GM18951 (cell line): Measurements from ENCODE around the gene FBXO2.

ENCODE experiments used
- POLR2A ChIP-seq: IDR thresholded peaks from 4 replicates; pipeline ENCODE4 v1.6.1; 2011; ENCODE audit warnings: mild to moderate bottlenecking; ENCODE audit not compliant: insufficient read length, insufficient read depth; ENCODE audit errors: extremely low read depth
- in situ Hi-C: fragments of 300-500 bp; cut with MboI; formaldehyde crosslinking; loops from one replicate; pipeline ENCODE4 v1.12.0; 2022; ENCODE audit warnings: low sequenced_read_pairs, mixed read lengths, inconsistent platforms; ENCODE audit not compliant: unreplicated experiment

The FBXO2 gene

DNA sequence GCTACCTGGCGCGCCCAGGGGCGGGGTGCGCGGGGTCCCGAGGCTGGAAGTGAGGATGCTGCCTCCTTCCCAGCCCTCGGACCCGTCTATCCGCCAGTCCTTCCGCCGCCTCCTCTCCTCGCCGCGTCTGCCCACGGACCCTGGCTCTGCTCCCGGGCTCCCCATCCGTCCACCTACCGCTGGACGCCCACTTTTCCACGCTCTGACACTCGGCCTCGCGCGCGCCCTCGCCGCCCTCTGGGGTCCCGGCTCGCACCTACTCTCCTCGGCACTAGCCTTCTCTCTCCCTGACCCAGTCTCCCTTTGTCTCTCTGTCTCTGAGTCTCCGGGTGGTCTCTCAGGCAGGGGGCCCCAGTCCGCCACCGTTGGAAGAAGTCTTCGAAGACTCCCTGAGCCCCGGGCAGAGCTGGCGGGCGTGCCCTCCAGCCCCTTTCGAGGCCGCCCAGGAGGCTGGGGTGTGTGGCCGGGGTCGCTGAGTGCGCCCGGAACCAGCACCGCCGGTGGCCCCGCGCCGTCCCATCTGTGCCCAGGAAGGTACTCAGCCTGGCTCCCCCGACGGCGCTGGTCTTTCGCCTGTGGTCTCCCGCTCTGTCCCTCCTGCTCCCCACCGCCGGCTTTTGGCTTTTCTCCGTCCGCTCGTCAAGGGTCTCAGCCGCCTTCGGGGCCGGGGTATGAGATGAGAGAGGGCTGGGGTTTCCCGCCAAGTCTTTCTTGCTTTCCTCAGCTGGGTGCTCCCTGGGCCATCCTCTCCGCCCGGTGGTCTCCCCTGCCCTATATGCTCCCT, 37.9 kb upstream of the FBXO2 start:
- no peak for TF ChIP-seq POLR2A
- in situ Hi-C loops = no loop called here

GRCh38 chr1:11691302-11691914, 37.2 kb upstream of the FBXO2 start, which contains the start of gene DRAXIN:
Gene DRAXIN (plus strand): TSS chr1:11691710. CDS start chr1:11706259, 14,549 bp downstream.
- in situ Hi-C loops = no loop called here
- no peak for TF ChIP-seq POLR2A

DNA sequence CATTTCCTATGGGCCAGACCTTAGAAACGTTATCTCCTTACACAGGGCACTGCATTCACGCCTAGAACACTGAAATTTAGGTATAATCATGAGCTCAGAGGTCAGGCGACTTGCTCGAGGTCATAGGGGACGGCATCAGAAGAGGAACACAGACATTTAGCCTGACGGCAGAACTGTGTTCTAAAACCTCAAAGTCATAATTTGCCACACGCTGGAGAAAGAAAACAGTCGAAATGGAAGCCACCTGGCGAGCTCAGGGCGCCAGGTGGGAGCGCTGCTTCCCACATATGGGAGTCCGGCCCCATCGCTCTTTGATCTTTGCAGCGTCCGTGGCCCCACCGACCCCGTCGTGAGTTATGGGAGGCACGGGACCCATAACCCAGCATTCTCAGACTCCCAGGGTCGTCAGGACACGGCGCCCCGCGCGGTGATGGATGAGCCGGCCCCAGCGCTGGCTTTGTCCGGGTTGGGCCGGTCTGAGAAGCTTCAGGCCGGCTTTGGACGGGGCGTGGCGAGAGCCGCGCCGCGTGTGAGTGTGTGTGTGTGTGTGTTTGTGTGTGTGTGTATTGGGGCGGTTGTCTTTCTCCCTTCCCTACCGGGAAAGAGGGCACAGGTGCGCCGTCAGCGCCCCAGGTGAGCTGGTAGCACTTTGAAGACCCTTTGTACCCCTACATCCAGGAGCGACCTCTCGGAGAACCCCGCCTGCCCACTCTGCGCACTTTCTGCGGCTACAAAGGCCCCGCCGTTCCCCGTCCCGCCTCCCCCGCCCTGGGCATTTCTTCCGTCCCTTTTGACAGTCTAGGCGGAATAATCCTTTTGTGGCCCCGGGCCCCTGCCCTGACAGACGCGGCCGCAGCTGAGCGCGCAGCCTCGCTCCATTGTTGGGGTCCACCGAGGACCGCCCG, 36.4 kb upstream of the FBXO2 start:
- TF ChIP-seq POLR2A = no peak
- in situ Hi-C loops = no loop called here

GRCh38 chr1:11688506-11688905, 34.3 kb upstream of the FBXO2 start:
- in situ Hi-C loops = no loop called here
- TF ChIP-seq POLR2A = no peak

GRCh38 chr1:11685210-11685752, 31.1 kb upstream of the FBXO2 start:
- in situ Hi-C loops = no loop called here
- TF ChIP-seq POLR2A = no peak

- no peak for TF ChIP-seq POLR2A
- in situ Hi-C loops = no loop called here
Measured at GRCh38 chr1:11684070-11684469, 29.8 kb upstream of the FBXO2 start.

DNA sequence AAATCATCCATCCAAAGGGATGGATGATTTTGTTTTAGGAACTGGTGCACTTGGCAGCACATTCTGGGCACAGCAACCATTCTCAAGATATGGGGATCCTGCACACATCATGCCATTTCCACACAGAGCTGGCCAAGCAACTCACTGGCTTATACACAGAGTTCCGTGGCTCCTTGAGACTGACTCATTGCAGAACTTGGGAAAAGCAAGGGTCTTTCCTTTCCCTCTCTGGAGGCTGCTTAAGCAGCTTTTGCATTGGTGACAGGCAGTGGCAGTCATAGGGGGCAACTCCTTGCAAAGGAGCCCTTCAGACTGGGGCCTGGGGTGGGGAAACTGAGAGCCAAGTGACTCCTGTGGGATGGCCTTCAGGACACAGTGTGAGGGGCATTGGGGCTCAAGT, 28.6 kb upstream of the FBXO2 start:
- in situ Hi-C loops = no loop called here
- no peak for TF ChIP-seq POLR2A

DNA sequence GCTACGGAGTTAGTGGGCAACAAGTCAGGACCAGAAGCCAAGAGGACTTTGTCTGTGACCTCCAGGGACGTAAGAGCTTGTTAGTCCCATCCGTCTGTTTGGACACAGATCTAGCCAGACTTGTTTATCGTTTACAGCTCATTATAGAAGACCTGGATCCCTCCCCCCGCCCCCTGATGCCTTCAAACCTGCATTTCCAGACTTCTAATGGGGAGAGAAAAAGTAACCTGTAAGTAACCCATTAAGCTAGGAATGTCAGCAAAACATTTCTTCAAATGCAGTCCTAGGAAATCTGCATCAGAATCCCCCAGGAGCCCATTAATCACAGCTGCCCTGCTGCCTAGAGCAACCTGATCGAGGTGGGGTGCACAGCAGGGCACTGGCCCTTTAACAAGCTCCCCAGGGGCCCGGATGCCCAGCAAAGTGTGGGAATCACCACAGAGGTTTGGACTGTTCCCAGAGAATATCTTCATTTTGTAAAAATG, 28.1 kb upstream of the FBXO2 start:
- in situ Hi-C loops = no loop called here

GRCh38 chr1:11681071-11681771, 27.0 kb upstream of the FBXO2 start, which contains the start of gene MAD2L2:
Gene MAD2L2 (minus strand): TSS chr1:11681148. CDS start chr1:11680601, 547 bp downstream.
- in situ Hi-C loops = no loop called here
- TF ChIP-seq POLR2A = peak; percentile 77

More for the DNA sequence above, 28.1 kb upstream of the FBXO2 start:
- no peak for TF ChIP-seq POLR2A

DNA sequence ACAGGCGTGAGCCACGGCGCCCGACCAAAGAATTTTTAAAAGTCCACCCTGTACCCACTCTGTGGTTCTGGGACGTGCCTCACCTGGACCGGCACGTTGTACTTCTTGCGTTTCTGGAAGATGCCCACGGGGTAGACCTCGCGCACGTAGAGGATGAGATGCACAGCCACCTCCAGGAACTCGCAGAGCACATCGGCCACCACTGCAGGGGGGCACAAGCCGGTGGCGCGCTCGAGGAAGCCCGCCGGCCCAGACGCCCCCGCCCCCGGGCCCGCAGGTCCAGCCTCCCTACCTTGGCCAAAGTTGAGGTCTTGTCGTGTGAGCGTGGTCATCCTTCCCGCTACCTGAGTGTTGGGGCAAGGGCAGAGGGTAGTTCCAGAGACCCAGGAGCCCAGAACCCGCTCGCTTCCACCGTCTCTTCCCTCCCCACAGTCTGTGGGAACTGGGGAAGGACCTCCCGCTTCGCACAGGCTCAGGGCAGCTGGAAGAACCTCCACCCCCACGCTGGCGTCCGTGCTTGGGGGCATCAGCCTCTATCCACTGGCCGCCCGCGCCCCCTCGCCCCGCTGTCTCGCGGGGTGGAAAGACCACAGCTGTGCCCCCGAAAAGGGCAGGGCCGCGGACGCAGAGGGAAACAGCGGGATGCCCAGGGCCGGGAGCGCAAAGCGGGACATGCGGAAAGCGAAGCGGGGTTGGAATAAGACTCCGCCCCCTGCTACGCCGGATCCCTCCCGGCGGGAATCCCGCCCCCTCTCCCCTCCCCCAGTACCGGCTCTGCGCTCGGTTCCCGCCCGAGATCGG, 26.2 kb upstream of the FBXO2 start:
- in situ Hi-C loops = no loop called here
- TF ChIP-seq POLR2A = no peak

- no peak for TF ChIP-seq POLR2A
- in situ Hi-C loops = no loop called here
Measured at GRCh38 chr1:11678442-11678841, 24.2 kb upstream of the FBXO2 start.
